ENCODE data around the gene MB.

Gene MB

GRCh38 chr22:35601013-35601580 lies 16.0 kb downstream of the MB start:
- CTCF ChIA-PET = no interaction called here
- POLR2A ChIA-PET (ENCODE audit: low non-redundant PET) = no interaction called here
- H3K27ac ChIP-seq = no peak overlapping the region
- DNase-seq (ENCODE audit: low spot score) = no peak
- no peak for TF ChIP-seq CTCF (conservative IDR thresholded peaks at IDR 0.05; ENCODE audit: low read depth)

GRCh38 chr22:35600476-35600875 lies 16.7 kb downstream of the MB start:
- ChIA-PET POLR2A (ENCODE audit: low non-redundant PET) (no interaction called here), CTCF (interaction anchor here (0.8 kb wide), 1 partner anchor 784 kb away, joined by 4 read pairs; no protein-coding TSS in a partner anchor)
- DNase-seq (ENCODE audit: low spot score) = no peak
- no peak overlapping the region for H3K27ac ChIP-seq
- no peak for TF ChIP-seq CTCF (conservative IDR thresholded peaks at IDR 0.05; ENCODE audit: low read depth)

- TF ChIP-seq CTCF (conservative IDR thresholded peaks at IDR 0.05; ENCODE audit: low read depth) = no peak
- CTCF ChIA-PET = no interaction called here
- H3K27ac ChIP-seq = no peak overlapping the region
- POLR2A ChIA-PET (ENCODE audit: low non-redundant PET) = no interaction called here
- DNase-seq (ENCODE audit: low spot score) = no peak
Observed at GRCh38 chr22:35599364-35599763, 17.8 kb downstream of the MB start.

- TF ChIP-seq CTCF (conservative IDR thresholded peaks at IDR 0.05; ENCODE audit: low read depth) = no peak
- CTCF ChIA-PET = no interaction called here
- no peak overlapping the region for H3K27ac ChIP-seq
- POLR2A ChIA-PET (ENCODE audit: low non-redundant PET) = no interaction called here
- no peak for DNase-seq (ENCODE audit: low spot score)
Observed at GRCh38 chr22:35598396-35598710, 18.8 kb downstream of the MB start.

DNA sequence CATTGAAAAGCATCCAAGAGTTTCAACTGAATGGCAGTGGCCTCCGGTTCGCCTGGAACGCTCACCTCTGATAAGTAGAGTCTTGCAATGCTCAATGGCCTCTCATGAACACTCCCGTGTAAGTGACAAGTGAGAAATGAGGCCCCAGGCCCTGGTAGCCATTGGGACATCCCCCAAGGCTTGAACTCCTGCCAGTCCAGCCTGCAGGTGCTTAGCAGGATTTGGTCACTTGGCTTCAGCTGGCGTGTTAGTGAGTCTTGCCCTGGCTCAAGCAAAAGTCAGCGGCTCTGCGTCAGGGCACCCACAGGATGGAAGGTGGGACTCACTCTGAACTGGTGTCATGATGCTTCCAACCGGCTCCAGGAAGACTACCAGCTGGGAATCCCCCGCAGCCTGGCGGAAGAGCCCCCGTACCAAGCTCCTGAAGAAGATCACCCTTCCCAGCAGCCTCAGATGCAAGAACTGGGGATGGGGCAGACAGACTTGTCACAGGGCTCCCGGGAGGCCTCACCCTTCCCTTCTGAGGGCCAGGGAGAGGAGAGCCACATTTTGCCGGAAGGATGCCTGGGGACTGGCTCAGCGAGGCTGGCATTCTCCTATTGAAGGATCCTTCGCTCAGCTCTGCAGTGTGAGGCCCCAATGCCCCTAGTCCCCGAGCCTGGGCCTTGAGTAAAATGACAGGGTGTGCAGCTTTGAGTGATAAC lies 19.3 kb downstream of the MB start:
- H3K27ac ChIP-seq = no peak overlapping the region
- POLR2A ChIA-PET (ENCODE audit: low non-redundant PET) = no interaction called here
- TF ChIP-seq CTCF (conservative IDR thresholded peaks at IDR 0.05; ENCODE audit: low read depth) = no peak
- CTCF ChIA-PET = no interaction called here
- DNase-seq (ENCODE audit: low spot score) = no peak

DNA sequence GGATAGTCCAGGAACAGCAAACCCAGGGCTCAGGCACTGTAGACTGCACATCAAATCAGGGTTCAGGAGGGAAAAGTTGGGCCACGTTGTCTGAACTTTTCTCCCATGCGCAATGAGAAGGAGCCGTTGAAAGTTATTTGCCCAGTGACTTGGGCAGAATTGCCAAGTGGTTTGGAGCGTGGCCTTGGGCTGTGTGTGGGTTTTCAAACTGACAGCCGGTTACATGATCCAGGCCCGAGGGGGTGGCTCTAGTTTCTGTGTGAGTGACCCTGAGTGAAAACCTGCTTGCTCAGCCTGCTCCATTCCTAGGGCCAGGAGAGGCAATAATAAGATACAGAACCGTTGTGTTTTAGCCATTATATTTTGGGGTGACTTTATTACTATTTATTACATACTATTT lies 20.3 kb downstream of the MB start:
- ChIA-PET POLR2A (ENCODE audit: low non-redundant PET) (no interaction called here), CTCF (no interaction called here)
- DNase-seq (ENCODE audit: low spot score) = no peak
- no peak overlapping the region for H3K27ac ChIP-seq
- no peak for TF ChIP-seq CTCF (conservative IDR thresholded peaks at IDR 0.05; ENCODE audit: low read depth)
